Fibroblast of villous mesenchyme (primary cell): Measurements from ENCODE around the gene CHST10. TPM values are rescaled to one million over a fixed set of nuclear protein-coding genes. Genes with fewer than 3 reads are reported as not detected.
"Not testable (repeated sequence)": the region's sequence is repeated elsewhere in the genome, so short reads cannot be mapped to it uniquely, and the experiment has no call there.

Experiments
- DNase-seq: peaks from one replicate; pipeline ENCODE4 v3.0.0-alpha.2; 2010; ENCODE audit warnings: low read depth
- H3K4me3 ChIP-seq: 2 replicates; pipeline ENCODE4 v1.5.1; 2011; ENCODE audit warnings: low read depth, mild to moderate bottlenecking, low read length
- CTCF ChIP-seq: IDR thresholded peaks from 2 replicates; pipeline ENCODE4 v1.5.1; 2012; ENCODE audit warnings: low read depth, mild to moderate bottlenecking, low read length; ENCODE audit not compliant: insufficient read depth
- total RNA-seq: library from RNA; depleted of rRNA; stranded (reverse); fragments of >200 nt; gene quantifications from 2 replicates; pipeline ENCODE4 v1.2.3, GENCODE V29; 2012

The CHST10 gene
- 8.6 and 12.2 TPM in 2 replicates for total RNA-seq

- peak within 1 kb of the TSS; percentile 87 for H3K4me3 ChIP-seq
- DNase-seq, result peak; percentile 61
- no peak for TF ChIP-seq CTCF
Observed at GRCh38 chr2:100416935-100417710, at the start of gene CHST10. Gene CHST10 (minus strand): TSS chr2:100417668. CDS start chr2:100406675, 10,993 bp downstream.

GRCh38 chr2:100460904-100461530 is 43.5 kb upstream of the CHST10 start:
- no peak for DNase-seq
- no peak for TF ChIP-seq CTCF
- no peak overlapping the region for H3K4me3 ChIP-seq

GRCh38 chr2:100456357-100456756 is 38.9 kb upstream of the CHST10 start:
- not testable (repeated sequence) for H3K4me3 ChIP-seq, DNase-seq

- H3K4me3 ChIP-seq, result no peak overlapping the region
- no peak for DNase-seq
- no peak for TF ChIP-seq CTCF
Observed at GRCh38 chr2:100453853-100454252, 36.4 kb upstream of the CHST10 start.

- TF ChIP-seq CTCF, result no peak
- no peak overlapping the region for H3K4me3 ChIP-seq
- DNase-seq, result no peak
Observed at GRCh38 chr2:100451734-100452133, 34.3 kb upstream of the CHST10 start.

GRCh38 chr2:100451092-100451491 is 33.6 kb upstream of the CHST10 start:
- H3K4me3 ChIP-seq, result no peak overlapping the region
- no peak for DNase-seq
- TF ChIP-seq CTCF, result no peak

GRCh38 chr2:100446696-100447095 is 29.2 kb upstream of the CHST10 start:
- no peak for DNase-seq
- H3K4me3 ChIP-seq, result no peak overlapping the region
- TF ChIP-seq CTCF, result no peak
